GM19438 (cell line): Measurements from ENCODE around the gene PRDM15.

Source experiments
- ATAC-seq: cut with Tn5 transposase; IDR thresholded peaks from one replicate; pipeline ENCODE4 v1.9.1; 2021; ENCODE audit warnings: low read depth; ENCODE audit not compliant: unreplicated experiment

PRDM15 gene

DNA sequence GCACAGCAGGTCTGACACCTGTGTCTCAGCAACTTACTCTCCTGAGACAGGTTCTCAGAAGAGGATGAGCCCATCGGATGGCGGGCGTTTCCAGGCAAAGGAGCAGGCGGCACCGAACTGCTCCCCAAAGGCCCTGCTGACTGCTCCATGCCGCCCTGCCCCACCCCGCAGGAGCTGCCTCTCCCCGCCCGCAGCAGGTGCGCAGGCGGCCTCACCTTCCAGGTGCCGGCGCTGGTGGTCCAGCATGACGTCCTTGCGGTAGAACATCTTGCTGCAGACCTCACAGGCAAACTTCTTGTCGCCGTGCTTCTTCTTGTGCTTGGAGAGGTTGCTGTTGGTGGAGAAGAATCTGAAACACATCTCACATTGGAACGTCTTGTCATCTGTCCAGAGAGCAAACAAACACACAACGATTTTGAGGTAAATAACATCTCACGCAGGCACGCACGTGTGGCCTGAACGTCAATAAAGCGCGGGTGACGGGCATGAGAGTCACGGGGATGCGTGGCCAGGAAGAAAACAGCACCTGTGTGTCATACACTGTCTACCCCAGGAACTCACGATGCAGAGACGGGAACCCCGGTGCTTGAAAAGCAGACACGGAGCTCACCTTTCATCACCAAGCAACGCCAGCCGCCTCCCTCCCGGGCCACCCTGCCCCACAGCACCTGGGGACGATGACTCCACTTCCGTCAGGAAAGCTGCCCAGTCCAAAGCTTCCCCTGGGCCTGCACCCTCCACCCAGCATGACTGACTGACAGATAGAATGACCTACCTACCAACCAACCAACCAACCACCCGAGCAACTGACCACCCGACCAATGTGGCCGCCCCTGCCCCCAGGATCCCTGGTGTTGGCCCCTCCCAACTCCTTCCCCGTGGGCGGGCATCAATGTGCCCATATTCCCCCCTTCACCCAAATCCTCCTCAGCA, 50.9 kb downstream of the PRDM15 start:
- ATAC-seq = no peak

DNA sequence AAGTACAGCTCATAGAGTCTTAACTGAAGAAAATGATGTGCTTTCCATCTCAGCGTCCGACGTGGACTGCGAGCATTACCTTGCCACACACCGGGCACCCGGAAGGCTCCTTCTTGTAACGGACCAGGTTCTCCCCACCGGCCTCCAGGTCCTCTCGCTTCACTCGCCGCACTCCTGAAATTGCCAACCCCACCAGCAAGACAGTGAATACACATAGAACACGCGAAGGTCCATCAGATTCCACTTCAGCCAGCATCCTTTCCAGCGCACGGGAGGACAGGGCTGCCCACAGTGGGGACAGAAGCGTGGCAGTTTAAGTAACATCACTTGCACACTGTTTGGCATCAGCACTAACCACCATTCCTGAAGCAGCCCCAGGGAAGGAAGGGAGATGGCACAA, 53.3 kb downstream of the PRDM15 start:
- ATAC-seq = no peak

DNA sequence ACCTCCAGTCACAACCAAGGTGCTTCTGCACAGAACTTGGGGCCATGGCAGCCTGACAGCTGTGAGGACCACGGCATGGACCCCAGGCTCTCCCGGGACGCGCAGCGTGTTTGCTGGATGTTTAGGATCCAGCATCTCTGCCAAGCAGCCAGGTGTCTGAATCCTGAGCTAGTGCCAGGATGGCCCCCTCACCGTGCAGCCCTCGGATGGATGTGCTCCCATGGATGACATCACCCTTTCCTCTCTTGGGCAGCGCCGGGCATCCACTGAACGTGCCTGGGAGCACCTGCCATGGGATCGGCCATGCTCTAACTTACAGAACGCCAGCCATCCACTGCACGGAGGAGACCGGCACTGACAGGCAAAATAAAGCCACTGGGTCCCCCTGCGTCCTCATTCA, 53.9 kb downstream of the PRDM15 start:
- ATAC-seq = no peak

DNA sequence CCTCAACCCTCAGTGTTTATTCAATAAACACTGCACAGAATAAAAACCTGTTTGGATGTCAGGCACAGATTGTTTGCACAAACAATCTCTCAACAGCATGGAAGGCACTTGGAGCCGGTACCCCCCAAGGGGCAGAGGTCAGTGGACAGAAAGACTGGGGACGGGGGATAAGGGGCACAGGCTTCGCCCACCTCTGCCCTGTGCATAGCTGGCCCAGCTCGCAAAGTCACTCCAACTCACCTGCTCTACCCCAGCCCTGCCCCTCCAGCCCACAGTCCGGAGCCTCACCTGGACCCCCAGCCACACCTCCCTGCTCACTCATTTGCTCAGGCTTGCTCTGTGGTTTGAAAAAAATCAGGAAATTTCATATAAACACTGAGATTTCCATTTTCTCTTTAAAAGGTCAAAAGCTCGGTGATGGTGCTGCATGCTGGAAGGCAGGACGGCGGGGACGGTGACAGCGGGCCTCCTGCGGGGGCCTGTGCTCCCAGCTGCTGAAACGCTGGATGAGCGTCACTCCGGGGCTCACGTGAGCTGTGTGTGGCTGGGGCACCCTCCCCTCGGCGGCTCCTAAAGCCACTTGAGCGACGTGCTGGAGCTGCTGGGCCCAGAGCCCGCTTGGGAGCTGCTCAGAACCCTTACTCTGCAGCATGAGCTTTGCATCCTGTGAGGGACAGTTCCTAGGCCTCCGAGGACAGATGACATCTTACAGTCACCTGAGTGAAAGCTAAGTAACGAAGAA, 54.5 kb downstream of the PRDM15 start:
- ATAC-seq = no peak

DNA sequence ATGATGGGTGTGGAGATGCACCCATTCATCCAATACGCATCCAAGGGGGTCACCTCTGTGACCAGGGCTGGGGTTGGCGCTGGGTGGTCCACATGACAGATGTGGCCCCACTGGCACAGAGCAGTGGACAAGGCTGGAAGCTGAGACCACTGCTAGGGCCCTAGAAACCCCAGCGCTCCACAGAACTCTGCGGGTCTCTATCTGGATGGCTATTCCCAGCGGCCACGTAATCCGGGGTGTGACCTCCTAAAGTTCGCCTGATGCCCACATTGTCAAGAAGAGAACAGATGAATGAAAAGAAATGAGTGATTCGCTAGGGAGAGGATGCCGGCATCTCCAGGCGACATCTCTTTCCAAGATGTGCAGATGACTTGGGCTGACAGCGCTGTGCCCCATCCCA, 55.2 kb downstream of the PRDM15 start:
- ATAC-seq = no peak

DNA sequence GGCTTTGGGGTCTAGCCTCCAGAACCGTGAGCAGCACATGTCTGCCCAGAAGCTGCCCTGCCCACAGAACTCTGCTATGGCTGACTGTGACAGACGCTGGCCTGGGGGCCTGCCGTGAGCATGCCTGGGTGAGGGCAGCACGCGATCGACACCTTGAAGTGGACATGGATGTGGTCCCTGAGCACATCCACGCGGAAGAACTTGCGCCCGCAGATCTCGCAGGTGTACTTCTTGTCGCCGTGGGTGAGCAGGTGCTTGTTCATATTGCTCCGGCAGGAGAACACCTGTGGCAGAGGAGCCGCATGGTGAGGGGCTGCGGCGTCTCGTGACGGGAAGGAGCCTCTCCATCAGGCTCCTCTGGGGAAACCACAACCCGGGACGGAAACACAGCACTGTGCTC, 56.0 kb downstream of the PRDM15 start:
- ATAC-seq = no peak

DNA sequence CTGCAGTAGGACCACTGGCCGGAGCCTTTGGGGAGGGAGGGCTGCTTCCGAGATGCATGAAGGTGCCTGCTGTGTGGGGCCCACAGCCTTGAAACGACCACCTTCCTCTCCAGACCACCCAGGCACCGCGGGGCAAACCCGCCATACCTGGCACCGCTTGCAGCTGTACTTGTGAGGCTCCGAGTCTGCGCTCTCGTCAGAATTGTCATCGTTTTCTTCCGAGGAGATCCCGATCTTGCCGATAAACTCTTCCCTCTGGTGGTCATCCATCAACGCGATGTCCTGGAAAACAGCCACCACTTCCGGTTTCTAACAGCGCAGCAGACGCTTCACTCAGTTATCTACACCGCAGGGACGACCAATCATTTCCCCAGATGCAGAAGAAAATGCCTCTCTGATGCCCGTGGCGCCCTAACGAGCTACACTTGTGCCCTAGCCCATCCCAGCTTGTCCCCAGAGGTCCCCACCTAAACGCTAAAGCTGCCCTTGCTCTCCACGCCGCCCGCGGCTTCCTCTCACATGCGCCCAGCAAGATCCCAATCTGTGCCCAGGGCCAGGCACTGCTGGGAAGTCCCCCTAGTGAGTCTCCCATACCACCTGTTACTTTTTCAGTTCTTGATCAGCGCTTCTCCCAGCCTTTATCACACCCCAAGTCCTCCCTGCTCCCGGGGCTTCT, 57.2 kb downstream of the PRDM15 start:
- ATAC-seq = no peak

DNA sequence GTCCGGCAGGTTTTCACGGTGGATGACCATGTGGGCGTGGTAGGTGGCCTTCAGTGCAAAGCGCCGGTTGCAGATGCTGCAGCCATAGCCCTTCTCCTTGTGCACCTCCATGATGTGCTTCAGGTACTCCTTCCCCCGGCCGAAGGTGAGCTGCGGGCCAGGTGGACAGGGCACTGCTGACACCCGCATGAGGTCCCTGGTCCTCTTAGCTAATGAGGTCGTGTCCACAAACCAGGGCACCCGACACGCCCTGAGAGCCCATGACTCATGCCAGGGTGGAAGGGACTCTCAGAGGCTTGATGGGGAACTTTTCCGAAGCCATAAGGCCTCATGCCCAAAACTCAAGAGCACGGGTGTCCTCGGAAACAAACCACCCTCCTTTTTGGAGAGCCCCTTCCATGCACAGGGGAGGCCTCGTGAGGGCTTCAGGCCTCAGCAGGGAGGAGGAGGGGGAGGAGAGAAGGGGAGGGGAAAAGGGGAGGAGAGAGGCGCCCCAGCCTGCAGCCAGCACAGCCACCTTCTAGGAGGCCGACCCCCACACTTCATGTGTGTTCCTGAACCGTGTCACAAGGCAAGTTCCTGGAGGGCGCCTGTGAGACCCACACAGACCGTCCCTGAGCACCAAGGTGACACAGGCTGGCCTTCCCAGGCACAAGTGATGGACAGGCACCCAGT, 57.9 kb downstream of the PRDM15 start:
- ATAC-seq = no peak

DNA sequence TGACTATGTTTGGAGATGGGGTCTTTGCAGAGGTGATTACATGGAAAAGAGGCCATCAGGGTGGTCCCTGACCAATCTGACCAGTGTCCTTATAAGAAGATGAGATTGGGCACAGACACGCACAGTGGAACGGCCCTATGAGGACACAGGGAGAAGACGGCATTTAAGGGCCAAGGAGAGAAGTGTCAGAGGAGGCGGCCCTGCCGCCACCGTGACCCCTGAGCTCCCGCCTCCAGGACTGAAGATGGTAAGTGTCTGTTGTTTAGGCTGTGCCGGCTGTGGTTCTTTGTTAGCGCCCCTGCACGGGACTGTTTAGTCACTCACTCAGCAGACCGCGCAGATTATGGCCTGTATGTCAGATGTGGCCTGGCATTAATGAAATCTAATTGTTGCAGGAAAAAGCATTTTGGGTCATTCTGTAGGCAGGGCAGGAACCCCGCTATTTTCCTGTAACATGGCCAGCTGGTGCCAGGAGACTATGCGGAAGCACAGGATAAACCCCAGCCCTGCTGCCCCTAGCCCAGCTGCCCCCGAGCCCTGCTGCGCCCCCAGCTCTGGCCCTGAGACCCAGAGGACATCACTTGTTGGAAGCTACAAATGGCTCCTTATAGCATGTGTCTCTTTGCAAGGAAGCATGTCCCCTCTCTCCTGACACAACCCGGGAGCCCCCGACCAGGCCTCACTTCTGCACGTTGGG, 58.6 kb downstream of the PRDM15 start:
- no peak for ATAC-seq

DNA sequence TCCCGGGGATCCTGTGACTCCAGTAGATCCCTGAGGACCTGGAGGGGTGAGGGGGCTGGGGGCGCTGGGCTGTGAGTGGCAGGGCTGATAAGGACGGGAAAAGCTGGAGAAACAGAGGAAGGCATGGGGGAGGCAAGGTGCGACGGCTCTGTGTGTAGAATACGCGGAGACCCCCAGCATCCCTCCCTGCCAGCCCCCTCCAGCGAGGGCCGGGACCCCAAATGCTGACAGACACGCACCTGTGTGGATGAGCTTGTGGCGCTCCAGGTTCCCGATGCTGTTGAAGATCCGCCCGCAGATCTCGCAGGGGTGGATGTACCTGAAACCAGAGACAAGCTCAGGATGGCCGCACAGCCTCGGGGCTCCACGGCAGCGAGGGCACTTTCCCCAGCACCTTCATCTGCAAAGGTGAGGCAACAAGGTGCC, 59.3 kb downstream of the PRDM15 start:
- no peak for ATAC-seq

DNA sequence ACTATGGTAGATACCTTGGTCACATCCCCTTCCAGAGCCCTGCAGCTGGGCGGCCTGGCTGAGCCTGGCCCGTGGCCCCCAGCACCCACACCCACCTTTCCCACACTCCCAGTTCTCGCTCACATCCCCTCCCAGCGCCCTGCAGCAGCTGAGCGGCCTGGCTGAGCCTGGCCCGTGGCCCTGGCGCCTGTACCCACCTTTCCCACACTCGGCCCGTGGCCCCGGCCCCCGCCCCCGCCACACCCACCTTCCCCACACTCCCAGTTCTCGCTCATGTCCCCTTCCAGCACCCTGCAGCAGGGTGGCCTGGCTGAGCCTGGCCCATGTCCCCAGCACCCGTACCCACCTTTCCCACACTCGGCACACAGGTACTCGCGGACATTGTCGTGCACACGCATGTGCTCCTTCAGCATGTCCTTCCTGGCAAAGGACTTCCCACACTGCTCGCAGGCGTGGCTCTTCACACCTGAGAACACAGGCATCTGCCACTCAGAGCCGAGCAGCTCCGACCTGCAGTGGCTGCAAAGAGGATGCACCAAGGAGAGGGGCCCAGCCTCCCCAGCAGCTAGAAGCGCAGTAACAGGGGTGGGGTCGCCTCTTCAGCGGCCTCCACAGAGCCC, 59.8 kb downstream of the PRDM15 start:
- no peak for ATAC-seq

DNA sequence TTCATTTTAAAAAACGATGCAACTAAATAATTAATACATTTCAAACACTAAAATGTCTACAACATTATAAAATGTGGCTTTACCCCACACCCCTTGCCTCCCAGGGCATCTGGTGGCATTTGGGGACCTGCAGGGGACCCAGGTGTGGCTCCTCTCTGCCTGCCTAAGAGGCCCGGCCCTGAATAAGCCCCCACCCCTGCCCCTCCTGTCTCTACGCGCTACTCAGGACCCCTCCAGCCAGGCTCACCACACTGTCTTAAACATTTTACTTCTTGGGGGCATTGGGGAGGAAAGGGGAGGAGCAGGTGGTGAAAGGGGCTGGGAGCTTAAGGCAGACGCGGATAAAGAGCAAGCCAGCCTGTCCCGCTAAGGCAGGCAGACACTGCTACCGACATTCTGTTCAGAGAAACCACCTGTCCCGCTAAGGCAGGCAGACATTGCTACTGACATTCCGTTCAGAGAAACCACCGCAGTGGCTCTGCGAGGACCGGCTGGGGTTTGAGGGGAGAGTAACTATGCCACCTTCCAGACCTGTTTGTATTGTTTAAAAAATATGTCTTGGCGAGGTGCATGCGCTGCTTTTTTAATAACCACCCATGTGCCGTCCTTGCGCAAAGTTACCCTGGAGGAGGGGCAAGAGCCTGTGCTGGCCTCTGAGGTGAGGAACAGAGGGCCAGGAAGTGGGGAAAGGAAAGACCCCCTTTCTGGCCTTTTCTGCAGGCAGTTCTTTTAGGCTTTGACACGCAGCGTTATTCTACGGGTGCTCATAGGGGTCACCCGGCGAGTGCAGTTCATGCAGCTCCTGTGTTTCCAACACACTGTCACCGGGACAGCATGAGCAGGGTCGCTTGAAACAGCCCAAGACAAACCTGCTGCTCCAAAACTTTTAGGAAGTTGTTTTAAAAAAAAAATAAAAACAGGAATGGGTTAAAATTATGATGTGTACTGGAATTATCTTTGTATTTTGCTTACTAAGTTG, 61.0 kb downstream of the PRDM15 start:
- ATAC-seq = no peak

DNA sequence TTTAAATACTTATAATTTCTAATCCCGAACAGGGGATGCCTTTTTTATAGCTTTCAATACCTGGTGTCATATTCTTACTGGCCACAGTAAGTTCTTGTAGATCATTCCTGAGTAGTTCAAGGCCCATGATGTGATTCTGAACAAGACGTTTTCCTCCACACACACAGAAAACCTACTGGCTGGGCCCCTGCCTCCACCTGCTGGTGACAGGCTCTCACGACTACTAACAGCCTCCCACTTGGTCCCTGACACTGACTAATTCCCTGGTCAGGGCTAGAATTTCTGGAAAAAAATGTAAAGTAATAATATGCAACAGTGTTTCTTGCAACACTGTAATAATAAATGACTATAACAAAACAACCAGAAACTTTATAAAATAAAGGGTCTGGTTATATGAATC, 61.9 kb downstream of the PRDM15 start:
- peak; percentile 73 for ATAC-seq

DNA sequence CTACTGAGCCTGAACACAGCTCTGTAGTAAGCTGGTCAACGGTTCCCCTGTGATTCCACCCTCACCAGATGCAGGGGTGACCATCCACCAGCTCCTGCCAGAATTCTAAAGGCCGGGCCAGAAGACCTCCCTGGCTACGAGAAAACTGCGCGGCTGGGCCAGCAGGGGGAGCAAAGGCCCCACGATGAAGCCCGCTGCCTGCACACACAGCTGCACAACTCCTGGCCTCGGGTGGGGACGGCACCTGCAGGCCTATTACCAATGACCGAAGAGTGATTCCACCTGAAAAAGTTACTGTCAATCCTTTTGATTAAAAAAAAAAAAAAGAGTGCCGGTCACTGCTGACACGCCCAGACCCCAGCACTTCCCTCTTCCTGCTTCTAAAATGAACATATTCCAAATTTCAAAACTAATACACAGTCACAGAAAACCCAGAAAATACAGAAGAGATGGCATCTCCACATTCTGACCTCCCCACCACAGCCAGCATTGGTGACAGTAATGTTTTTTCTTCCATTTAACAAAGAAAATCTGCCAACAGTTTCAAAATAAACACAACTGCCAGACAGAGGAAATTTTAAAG, 62.5 kb downstream of the PRDM15 start:
- peak; percentile 72 for ATAC-seq

DNA sequence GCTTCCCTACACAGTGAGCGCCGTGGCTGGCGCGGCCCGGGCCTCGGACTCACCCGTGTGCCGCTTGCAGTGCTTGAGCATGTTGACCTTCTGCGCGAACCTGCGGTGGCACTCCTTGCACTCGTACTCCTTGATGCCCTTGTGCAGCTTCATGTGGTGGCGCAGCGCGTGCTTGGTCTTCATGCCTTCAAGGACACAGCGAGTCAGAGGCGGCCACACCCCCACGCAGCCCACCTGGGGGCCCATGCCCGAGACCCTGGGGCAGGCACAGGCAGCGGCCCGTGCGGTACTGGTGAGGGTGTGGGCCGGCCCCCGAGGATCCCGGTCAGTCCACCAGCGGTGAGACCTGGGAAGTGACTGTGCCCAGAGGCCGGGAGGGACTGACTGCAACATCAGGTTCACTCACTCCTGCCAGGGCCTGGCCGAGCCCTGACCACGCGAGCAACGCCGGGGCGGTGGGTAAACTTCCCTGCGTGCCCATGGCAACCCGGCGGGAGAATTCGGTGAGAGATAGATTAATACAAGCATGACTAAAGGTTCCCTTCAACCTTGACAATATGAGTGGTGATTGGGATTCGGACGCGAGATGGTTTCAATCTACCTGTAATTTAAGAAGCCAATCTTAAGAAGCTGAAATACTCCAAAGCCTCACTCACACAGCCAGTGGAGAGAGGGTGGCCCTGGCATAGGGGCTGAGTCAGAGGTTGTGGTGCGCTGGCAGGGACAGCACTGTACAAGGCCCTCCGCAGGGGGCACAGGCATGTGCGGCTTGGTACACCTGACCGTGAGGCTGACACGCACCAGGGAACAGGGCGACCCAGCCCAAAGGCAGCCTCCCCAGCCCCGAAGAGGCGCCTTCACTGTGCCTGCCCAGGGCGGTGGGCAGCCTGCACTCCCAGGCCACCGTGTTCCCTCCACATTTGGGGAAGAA, 63.2 kb downstream of the PRDM15 start:
- no peak for ATAC-seq

DNA sequence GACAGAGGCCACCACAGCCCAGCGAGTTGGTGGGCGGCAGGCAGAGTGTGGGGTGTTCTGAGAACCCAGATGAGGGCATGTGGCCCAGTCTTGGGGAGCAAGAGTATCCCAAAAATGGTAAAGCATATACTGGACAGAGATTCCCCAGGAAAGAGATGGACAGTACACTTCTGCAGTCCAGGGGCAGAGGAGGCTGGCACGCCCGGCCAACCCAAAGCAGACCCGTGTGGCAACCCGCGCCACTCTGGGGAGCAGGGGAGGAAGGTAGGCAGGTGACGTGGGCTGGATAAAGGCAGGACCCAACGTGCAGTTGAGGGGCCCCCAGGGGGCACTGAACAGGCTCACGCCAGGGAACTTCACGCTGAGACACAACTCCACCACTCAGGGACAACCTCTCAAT, 65.9 kb downstream of the PRDM15 start:
- ATAC-seq = no peak

DNA sequence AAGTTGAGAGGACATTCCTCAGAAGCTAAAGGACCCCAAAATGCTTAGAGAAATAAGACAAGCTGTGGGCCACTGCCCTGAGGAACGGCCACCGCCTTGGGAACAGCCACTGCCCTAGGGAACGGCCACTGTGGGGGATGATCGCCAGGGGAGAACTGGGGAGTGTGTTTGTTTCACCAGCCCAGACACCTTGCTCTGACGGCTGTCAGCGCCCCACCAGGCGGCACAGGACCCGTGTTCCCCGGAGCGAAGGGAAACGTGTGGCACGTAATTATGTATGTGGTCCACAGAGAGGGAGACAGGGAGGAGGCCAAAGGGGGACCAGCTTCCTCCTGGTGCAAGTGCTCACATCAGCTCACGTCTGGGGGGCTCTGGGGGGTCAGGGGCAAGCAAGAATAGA, 66.5 kb downstream of the PRDM15 start:
- ATAC-seq = no peak
